Left forelimb (tissue), 1 donor: ENCODE data around the gene RAB34.

Source experiments
- DNase-seq: peaks from one replicate; pipeline ENCODE4 v3.0.0-alpha.2; 2018; ENCODE audit warnings: low spot score

The RAB34 gene

DNA sequence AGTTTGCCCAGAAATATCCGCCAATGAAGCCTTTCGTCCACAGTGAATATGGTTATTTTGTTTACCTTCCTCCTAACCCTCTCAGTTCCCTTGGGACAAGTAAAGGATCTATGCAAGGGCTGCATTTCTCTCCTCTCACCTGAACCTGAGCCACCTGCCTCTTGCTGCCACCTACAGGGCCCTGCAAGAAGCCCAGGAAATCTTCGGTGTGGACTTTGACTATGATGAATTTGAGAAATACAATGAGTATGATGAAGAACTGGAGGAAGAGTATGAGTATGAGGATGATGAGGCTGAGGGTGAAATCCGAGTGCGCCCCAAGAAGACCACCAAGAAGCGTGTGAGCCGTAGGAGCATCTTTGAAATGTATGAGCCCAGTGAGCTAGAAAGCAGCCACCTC is 41.7 kb downstream of the RAB34 start:
- DNase-seq = no peak

DNA sequence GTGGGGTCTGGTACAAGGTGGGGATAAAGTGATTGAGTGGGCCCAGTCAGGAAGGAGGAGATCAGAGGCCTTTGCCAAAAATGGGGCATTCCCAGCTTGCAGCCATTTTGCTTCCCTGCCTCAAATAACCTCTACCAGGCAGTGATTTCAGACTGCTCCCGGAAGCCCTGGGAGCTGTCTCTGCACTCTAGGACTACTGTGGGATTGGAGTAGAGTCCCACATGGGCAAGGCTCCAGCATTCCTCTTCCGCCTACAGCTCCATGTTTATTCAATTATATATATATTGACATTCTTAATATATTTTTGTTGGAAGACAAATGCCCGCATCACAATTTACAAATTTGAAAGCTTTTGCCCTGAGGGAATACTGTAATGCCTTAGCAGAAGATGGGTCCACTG is 42.2 kb downstream of the RAB34 start:
- DNase-seq = no peak

DNA sequence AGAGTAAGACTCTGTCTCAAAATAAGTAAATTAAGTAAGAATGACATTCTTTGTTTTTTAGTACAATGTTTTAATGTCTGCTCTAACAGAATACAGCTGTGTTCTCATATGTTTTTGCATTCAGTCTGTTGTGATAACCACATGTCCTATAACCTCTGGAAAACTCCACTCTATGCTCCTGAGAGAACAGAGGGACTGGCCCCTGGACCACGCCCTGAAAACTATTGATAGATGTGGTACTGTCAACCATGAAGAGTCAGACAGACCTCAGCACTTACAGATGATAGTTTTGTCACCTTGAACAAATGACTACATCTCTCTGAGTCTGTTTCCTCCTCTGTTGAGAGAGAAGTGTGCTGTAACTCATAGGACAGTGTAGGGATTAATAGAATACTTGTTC is 47.8 kb downstream of the RAB34 start:
- no peak for DNase-seq

DNA sequence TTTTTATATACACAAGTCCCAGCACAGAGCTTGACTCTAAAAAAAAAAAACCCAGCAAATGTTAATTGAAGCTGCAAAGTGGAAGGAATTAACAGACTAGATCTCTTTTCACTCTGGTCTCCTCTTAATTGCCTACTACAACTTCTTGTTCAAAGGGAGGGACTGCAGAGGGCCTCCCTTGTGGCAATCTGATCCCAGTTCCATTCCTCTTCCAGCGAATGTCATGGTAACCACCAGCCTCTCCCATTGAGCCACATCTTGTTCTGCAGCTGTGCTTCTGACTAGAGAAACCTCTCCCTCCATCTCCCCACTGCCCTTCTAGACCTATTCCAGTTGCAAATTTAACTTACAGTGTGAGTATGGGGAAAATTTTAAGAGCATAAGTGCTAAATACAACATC is 49.8 kb downstream of the RAB34 start:
- no peak for DNase-seq

DNA sequence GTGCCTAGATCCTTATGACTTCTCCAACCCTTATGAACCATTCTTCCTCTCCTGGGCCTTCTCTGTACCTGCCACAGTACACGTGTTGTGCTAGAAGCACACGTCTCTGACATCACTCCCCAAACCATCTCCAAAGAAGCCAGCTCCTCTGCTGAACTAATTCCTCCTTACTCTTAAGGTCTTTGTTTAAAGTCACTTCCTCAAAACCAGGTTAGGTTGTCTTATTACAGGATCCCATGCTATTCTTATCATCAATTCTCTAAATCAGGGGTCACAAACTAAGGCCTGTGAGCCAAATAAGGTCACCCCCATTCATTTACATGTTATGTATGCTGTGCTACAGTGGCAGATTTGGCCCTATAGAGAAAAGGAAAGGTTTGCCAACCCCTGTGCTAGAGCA is 51.7 kb downstream of the RAB34 start:
- DNase-seq = no peak
